Activated CD8-positive, alpha-beta memory T cell treated with anti-CD3 and anti-CD28 coated beads for 48 hours (primary cell): Measurements from ENCODE around the gene CLBA1.
"Not testable (repeated sequence)": the region's sequence is repeated elsewhere in the genome, so short reads cannot be mapped to it uniquely, and the experiment has no call there.

ENCODE experiments used
- DNase-seq, 3 experiments: peaks; one replicate each; pipeline ENCODE4 v3.0.0-alpha.2; 2020; ENCODE audit warnings: low read depth in 2 of 3, low spot score in 2 of 3

The CLBA1 gene

GRCh38 chr14:105022276-105022670 lies 36.7 kb downstream of the CLBA1 start:
- DNase-seq = no peak

- no peak for DNase-seq
Measured at GRCh38 chr14:105023144-105023543, 37.6 kb downstream of the CLBA1 start.

- no peak for DNase-seq
Measured at GRCh38 chr14:105023791-105024480, 38.3 kb downstream of the CLBA1 start.

GRCh38 chr14:105025429-105025828 lies 39.8 kb downstream of the CLBA1 start:
- no peak for DNase-seq

- no peak for DNase-seq
Measured at GRCh38 chr14:105026033-105026785, 40.6 kb downstream of the CLBA1 start.

GRCh38 chr14:105026802-105027563 lies 41.4 kb downstream of the CLBA1 start:
- DNase-seq = no peak

- not testable (repeated sequence) for DNase-seq
Measured at GRCh38 chr14:105027718-105028117, 42.1 kb downstream of the CLBA1 start.

GRCh38 chr14:105028251-105028927 lies 42.8 kb downstream of the CLBA1 start:
- no peak for DNase-seq

- no peak for DNase-seq
Measured at GRCh38 chr14:105029402-105029801, 43.8 kb downstream of the CLBA1 start.

- no peak for DNase-seq
Measured at GRCh38 chr14:105030194-105030593, 44.6 kb downstream of the CLBA1 start.

GRCh38 chr14:105030836-105031396 lies 45.3 kb downstream of the CLBA1 start:
- DNase-seq = no peak

- not testable (repeated sequence) for DNase-seq
Measured at GRCh38 chr14:105032451-105032901, 46.9 kb downstream of the CLBA1 start.

- not testable (repeated sequence) for DNase-seq
Measured at GRCh38 chr14:105033412-105033900, 47.9 kb downstream of the CLBA1 start.

- no peak for DNase-seq
Measured at GRCh38 chr14:105034315-105035039, 48.9 kb downstream of the CLBA1 start.

- DNase-seq = not testable (repeated sequence)
Measured at GRCh38 chr14:105035616-105036015, 50.0 kb downstream of the CLBA1 start.

GRCh38 chr14:105039458-105040205 lies 54.0 kb downstream of the CLBA1 start:
- no peak for DNase-seq

GRCh38 chr14:105041841-105042765 lies 56.5 kb downstream of the CLBA1 start:
- DNase-seq = no peak

- DNase-seq = no peak
Measured at GRCh38 chr14:105042813-105043212, 57.2 kb downstream of the CLBA1 start.
